HG03378 (cell line): Measurements from ENCODE around the gene CENPM.

Source experiments
- ATAC-seq: cut with Tn5 transposase; IDR thresholded peaks from one replicate; pipeline ENCODE4 v1.9.1; 2021; ENCODE audit warnings: mild to moderate bottlenecking, moderate library complexity; ENCODE audit not compliant: unreplicated experiment

CENPM gene

DNA sequence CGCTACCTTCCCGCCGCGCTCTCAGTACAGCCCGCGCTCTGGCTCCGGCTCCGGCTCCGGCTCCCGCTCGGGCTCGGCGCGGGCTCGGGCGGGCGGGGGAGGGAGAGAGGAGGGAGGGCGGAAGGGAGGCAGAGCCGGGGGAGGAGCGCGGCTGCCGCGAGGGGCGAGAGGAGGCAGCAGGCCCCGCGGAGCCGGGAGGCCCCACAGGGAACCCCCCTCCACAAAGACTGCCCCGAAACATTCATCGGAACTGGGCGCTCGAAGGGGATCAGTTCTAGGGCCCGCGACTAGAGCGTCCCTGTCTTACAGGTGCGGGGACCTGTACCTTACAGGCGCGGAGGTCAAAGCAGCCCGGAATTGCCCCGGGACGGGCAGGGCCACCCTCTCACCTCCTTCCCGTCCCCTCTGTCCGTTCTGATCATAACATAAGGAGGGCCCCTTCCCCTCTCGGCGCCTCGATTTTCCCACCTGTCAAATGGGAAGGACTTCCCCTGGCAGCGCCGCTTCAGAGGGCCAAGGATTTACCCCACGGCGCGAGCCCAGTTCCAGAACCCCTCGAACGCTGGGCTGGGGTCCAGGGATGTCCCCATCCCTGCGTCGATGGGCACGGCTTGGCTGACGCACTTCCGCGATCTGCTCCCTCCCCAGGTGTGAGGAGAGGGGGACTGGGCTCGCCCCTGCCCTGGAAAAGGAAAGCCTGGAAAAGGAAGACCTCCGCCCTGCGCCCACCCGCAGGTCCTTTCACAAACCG lies 31.7 kb downstream of the CENPM start, which contains the start of gene SHISA8:
Gene SHISA8, minus strand, starts transcription at position 40 of the 751 bp plus-strand sequence. CDS start 407 bp downstream, outside the sequence.
- ATAC-seq, result no peak

- ATAC-seq, result no peak
Measured at GRCh38 chr22:41914611-41915034, 32.3 kb downstream of the CENPM start.

- no peak for ATAC-seq
Measured at GRCh38 chr22:41913842-41914534, 33.0 kb downstream of the CENPM start.

GRCh38 chr22:41913040-41913719 lies 33.8 kb downstream of the CENPM start:
- no peak for ATAC-seq

DNA sequence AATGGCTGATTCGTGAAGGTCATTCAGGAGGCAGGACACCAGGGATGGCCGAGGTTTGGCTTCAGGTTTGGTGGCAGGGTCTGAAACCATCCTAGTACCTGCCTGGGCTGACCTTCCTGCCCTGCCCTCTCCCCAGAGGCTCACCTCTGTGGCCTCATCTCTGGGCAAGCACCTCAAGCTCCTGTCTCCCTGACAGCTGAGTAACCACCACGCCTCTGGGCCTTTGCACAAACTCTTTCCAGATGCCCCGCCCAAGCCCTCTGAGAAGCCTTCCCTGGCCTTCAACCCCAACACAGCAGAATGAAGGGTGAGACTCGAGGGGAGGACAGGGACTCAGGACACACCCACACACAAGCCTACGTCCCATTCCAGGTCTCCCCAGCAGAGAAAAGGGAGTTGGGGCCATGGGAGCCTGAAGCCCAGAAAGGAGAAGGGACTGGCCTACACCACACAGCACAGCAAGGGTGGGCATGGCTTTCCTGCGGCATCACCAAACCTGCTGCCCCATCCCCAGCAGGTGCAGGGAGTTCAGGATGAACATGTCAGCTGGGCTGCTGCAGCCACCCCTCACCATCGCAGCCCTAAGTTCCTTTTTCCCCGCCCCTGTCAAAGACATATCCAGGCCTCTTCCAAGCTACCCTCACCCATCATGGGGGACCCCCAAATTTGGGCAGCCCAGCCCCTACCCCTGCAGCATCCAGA lies 34.5 kb downstream of the CENPM start:
- no peak for ATAC-seq

- no peak for ATAC-seq
Measured at GRCh38 chr22:41911001-41911611, 35.8 kb downstream of the CENPM start.

DNA sequence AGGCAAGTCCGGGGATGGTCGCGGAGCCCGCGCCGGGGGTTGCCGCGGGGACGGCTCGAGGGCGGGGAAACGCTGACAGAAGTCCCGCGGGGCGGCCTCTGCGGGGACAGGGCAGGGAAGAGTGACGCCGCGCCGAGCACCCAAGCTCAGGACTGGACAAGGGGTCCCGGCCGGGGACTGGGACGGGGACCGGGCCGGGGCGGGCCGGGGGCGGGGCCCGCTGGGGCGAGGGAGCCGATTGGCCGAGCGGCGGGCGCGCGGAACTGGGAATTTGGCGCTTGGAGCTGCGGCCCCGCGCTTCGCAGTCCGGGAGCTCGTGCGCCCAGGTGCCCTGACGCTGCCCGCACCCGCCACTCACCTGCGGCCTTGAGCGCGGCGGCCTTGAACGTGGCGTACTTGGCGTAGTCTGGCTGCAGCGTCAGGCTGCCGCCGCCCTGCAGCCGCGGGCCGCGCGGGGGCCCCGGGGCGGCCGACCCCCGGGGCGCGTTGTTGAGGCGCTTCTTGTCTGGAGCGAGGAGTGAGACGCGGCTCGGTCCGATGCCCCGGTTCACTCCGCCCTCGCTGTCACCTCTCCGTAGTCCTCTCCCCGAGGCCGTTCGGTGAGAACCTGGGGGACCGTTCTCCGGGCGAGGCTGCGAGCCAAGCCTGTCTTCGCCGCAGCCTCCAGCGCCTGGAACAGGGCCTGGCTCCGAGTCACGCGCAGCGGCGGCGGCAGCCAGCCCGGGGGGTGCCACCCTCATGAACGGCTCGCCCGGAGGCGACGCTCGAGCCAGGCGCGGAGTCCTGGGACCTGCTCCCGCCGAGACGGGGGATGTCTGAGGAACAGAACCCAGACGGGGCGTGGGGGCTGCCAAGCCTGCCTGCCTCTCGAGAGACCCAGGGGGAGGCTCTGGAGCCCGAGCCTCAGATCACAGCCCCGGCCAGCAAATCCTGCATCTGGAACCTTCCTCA lies 36.6 kb downstream of the CENPM start:
- ATAC-seq, result no peak

DNA sequence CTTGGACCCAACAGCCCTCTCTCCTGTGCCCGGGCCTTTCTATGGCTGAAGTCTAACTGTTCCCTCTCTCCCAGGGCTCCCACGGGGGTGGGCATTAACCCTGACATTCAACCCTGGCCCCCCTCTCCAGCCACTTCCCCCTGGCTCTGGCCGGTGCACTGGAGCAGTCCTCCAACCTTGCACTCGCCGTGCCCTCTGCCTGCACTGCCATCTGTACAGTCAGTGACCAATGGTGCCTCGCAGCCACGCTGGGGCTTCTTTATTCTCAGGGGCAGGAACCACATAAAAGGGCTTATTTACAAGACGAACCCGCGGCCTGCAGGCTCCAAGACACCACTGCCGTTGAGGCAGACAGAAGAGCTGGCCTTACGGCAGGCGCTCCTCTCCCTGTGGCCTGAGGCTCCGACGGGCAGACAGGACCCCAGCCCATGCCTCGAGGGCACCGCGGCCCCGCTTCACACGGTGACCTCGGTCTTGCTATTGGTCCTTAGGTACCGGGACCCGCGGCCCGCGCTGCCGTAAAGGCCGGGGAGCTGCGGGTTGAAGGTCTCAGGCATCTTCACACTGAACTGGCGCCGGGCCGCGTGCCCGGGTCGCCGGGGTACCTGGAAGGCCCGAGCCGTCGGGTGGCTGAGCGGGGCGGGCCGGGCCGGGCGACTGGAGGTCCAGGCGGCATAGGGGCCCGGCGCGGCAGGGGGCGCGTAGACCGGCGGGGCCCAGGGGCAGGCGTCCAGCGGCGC lies 37.5 kb downstream of the CENPM start:
- no peak for ATAC-seq

DNA sequence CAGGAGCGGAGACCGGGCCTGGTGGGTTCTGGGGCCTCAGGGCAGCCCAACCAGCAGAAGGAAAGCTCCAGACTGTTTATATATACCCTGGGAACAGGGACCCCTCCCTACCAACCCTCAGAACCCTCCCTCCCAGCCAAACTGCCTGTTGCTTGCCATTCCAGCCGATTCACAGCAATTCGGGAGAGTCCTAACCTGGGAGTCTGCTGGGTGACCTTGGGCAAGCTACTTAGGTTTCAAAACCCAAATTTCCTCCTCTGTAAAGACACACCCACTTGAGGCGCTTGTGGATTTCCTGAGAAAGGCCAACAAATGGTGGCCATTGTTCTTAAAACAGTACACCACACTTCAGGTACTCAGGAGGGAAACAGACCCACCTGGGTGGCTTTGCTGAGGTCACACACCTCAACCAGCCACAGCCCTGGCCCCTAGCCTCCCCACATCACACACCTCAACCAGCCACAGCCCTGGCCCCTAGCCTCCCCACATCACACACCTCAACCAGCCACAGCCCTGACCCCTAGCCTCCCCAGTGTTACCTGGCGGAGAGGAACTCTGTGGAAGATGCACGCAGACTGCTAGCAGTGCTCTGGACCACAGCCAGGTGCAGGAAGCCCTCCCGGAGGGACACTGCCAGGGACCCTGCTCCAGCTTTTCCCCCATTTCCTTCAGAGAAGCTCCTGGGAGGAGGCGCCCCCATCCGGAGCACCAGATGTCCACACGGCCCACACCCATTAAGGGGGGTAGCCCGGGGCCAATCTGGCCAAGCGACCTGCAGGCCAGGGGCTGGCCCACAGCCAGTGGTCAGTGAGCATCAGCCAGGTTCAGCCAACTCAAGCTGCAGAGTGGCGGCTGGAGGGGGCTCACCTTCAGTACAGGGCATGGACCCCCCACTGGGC lies 38.3 kb downstream of the CENPM start:
- no peak for ATAC-seq

DNA sequence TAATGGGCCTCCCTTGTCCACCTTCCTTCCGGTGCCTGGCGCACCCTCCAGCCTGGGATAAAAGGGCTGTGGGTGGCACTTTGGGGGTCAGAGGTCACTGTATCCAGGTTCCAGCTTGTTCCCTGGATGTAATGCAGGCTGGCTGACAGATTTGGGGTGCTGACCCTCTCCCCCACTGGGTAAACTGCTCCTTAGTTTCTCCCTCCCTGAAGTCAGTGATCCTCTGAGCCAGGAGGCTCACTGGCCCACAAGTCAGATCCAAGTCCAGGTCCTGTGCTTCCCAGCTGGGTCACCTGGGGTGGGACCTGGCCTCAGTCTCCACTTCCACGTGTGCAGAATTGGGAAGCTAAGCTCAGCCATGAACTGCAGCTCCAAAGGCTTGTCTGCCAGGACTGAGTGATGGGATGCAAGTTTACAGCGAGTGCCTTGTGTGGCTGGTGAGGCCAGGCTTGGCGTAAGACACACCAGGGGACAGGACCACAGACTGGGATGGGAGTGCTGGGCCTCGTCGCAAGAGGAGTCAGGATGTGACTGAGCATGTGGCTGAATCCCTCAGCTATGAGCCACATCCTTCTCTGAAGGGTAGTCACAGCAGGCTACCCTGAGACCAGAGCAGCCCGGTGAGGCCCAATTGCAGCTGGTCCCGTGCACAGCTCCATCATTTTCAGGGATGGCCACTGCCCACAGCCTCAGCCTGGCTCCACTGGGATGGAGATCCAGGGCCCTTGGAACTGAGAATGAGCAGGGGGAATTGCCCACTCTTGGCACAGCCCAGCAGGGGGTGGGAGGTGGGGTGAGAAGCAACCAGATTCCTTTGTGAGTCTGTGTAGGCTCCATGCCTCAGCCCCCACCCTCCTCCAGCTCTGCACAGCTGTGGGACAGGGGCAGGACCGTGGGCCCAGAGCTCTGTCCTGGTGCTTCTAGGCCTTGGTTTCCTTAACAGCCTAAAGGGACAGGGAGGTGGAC lies 39.2 kb downstream of the CENPM start:
- ATAC-seq, result no peak

DNA sequence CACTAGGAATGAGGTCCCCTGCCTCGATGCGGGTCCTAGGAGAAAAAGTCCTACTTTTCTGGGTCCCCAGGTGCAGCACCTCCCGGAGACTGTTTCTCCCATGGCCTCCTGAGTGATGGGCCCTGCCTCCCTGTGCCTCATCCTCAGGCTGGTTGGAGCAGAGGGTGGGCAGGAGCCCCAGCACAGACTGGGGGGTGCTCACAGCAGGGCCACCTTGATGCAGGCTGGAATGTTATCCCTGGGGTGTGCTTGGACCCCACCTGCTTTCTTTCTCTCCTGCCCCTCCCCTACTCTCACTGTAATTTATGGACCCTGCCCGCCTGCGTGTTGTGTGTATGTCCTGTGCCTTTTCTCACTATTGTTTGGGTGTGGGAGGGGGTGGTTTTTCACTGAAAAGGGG lies 40.1 kb downstream of the CENPM start:
- no peak for ATAC-seq

GRCh38 chr22:41905411-41906202 lies 41.3 kb downstream of the CENPM start:
- no peak for ATAC-seq

DNA sequence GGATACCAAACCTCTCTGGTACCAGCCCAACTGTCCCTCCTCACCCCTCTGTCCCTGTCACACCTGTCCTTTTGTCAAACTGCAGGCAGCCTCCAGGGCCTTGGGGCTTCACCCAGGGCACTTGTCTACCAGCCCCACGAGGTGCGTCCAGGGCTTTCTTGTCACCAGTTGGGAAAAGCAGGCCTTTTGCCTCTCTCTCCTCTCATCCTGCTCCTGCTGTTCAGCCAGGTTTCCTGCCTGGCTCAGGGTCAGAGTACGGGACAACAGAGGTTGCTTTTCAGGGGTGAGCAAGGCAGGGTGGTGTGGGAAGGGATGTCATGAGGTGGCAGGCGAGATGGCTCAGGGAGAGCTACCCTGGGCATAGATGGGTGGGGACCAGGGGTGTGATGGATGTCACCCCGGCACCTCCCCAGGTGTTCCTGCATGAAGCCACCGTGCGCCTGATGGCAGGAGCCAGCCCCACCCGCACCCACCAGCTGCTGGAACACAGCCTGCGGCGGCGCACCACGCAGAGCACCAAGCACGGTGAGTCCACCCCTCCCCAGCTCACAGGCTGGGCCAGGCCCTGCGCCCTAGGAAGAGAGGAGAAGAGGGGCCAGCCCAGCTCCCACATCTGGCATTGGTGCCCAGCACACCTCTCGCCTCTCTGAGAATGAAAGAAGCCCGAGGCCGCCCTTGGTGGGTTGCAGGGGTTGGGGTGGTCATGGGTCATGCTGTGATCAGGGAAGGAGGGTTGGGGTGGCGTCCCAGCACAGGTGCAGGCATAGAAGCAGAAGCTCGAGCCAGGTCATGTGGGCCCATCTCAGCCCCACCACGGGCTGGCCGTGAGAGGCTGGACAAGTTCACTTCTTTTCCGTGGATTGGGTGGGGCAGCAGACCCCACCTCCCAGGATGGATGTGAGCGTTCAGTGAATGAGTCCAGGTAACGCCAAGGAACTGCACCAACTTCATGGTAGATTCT lies 42.2 kb downstream of the CENPM start:
- no peak for ATAC-seq

- no peak for ATAC-seq
Measured at GRCh38 chr22:41902932-41903421, 44.0 kb downstream of the CENPM start.

- ATAC-seq, result no peak
Measured at GRCh38 chr22:41902016-41902415, 44.9 kb downstream of the CENPM start.
